ENCODE data around the gene ZNF609.
"Not testable (repeated sequence)": the region's sequence is repeated elsewhere in the genome, so short reads cannot be mapped to it uniquely, and the experiment has no call there.

Gene ZNF609

DNA sequence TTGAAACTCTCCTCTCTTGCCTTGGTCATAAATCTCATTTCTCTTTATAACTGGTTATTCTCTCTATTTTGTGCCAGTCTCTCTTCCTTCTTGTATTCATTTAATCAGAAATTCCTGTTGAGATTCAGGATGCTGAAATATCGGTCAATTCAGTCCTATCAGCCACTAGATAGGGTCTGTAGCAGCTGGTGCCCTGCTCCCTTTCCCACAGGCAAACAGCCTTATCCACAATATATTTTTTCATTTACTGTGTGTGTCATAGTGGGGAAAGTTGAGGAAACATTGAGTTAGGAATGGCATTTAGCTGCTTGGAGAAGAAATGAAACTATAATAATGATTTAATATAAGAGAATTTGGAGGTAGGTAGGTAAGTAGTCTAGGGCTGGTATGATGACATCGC is 168.7 kb downstream of the ZNF609 start:
- DNase-seq, result no peak

- DNase-seq, result peak; percentile 63
Observed at GRCh38 chr15:64630396-64631107, 170.2 kb downstream of the ZNF609 start.

GRCh38 chr15:64632639-64633038 is 172.3 kb downstream of the ZNF609 start:
- not testable (repeated sequence) for DNase-seq

- DNase-seq, result no peak
Observed at GRCh38 chr15:64633332-64633731, 173.0 kb downstream of the ZNF609 start.

DNA sequence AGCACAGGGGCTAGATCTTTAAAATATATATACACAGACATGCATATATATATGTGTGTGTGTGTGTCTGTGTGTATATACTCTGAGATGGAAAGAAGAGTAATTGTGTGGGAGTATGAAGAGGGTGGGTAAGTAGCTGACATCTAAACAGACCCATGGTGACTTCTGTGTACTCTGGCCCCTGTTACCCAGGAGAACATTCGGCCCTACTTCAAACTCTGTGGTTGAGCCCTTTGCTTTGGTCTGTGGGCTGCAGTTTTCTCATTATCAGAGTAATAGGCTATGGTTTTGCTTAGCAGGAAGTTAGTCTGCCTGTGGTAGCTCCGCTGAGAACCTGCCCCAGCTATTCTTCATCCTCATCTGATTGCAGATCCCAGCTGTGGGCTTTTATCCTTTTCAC is 173.6 kb downstream of the ZNF609 start:
- DNase-seq, result peak; percentile 88

GRCh38 chr15:64634576-64635498 is 174.5 kb downstream of the ZNF609 start:
- DNase-seq, result no peak

- DNase-seq, result peak; percentile 65
Observed at GRCh38 chr15:64635499-64636495, 175.4 kb downstream of the ZNF609 start.

DNA sequence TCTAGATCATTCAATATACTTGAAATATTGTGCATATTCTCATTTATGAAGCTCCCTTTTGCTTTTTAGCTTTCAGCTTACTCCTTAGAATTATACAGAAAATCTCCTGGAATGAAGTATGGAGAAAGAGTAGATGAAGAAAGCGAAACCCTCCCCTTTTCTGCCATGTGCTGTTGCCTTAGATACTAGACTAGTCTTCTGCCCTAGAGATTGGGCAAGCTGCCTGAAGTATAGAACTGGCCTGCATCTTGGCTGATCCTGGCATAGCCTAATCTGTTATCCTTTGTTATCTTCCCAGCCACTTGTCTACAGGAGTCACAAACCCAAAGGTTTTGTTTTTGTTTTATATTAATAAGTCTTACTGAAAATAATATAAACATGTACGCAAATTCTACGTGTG is 176.2 kb downstream of the ZNF609 start:
- no peak for DNase-seq

GRCh38 chr15:64637412-64637811 is 177.0 kb downstream of the ZNF609 start:
- no peak for DNase-seq

- DNase-seq, result peak; percentile 57
Observed at GRCh38 chr15:64639744-64640143, 179.4 kb downstream of the ZNF609 start.

DNA sequence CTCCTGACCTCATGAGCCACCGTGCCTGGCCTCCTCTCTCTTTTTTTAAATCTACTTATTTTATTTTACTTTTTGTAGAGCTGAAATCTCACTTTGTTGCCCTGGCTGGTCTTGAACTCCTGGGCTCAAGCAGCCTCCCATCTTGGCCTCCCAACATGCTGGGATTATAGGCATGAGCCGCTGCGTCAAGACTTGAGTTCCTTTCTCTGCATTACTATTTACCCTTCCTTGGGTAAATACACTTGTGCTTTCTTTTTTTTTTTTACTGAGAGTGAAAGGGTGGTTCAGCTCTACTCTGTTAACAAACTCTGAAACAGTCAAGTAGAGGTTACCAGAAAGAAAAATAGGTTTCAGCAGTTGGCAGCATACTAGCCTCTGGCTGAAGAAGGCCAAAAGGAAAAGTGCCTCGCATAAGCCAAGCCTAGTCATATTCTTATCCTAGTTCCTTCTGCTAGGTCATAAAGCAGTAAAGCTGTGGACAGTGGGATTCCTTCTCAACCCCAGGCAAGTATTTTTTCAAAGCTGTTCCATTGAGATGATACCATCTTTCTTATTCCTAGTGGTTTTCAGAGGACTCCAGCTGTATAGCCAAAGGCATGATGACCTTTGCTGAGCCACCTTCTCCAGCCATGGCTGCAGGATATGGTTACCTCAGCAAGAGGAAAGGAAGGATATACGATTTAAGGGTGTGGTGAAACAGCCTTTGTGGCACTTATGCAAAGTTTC is 179.9 kb downstream of the ZNF609 start:
- no peak for DNase-seq

DNA sequence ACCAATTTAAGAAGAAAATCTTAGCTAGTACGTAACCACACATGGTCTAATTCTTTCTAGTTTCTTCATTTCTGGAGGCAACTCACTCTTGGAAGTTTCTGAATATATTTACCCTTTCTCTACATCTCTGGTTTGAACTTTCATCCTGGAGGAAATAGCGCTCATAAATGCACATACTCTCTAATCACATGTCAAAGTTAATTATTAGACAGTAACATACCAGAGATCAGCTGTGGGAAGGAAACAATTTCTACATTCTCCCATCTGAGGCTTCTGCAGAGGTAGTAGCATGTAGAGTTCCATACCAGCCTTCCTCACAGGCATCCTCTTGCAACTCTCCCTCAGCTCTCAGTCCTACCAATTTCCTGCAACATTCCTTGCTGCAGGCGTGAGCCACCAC is 182.5 kb downstream of the ZNF609 start:
- DNase-seq, result no peak

GRCh38 chr15:64643685-64644084 is 183.3 kb downstream of the ZNF609 start:
- DNase-seq, result no peak

DNA sequence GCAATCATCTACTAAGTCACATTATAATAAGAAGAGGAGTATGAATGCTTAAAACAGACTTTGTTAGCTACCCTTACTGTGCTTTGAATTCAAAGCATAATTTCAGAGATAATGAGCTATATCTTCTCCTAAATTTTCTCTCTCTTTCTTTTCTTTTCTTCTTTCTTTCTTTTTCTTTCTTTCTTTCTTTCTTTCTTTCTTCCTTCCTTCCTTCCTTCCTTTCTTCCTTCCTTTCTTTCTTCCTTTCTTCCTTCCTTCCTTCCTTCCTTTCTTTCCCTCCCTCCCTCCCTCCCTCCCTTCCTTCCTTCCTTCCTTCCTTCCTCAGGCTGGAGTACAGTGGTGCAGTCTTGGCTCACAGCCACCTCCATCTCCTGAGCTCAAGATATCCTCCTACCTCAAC is 184.4 kb downstream of the ZNF609 start:
- DNase-seq, result not testable (repeated sequence)

DNA sequence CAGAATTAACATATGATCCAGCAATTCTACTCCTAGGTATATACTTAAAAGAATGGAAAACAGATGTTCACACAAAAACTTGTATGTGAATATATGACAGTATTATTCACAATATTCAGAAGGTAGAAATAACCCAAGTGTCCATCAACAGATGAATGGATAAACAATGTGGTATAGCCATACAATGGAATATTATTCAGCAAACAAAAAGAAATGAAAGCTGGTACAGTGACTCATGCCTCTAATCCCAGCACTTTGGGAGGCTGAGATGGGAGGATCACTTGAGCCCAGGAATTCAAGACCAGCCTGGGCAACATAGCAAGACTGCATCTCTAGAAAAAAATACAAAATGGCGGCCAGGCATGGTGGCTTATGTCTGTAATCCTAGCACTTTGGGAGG is 185.6 kb downstream of the ZNF609 start:
- no peak for DNase-seq

- DNase-seq, result no peak
Observed at GRCh38 chr15:64647367-64647766, 187.0 kb downstream of the ZNF609 start.

- no peak for DNase-seq
Observed at GRCh38 chr15:64650552-64650951, 190.2 kb downstream of the ZNF609 start.

GRCh38 chr15:64651601-64652191 is 191.3 kb downstream of the ZNF609 start:
- no peak for DNase-seq

GRCh38 chr15:64653757-64654156 is 193.4 kb downstream of the ZNF609 start:
- peak; percentile 46 for DNase-seq

DNA sequence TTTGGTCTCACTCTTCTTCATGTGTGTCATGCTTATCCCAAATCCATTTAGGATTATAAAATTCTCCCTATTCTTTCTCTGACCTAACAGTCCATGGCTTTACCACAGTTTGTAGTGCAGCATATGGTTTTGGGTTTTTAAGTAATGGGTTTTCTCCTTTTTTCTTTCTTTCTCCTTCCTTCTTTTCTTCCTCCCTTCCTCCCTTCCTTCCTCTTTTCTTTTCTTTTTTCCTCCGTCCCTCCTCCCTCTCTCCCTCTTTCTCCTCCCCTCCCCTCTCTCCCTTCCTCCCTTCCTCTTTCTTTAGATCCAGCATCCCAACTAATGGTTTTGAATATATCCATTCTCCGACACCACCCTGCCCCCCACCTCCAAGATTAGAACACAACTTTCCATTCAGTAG is 196.1 kb downstream of the ZNF609 start:
- no peak for DNase-seq

GRCh38 chr15:64665179-64665578 is 204.8 kb downstream of the ZNF609 start:
- DNase-seq, result no peak

DNA sequence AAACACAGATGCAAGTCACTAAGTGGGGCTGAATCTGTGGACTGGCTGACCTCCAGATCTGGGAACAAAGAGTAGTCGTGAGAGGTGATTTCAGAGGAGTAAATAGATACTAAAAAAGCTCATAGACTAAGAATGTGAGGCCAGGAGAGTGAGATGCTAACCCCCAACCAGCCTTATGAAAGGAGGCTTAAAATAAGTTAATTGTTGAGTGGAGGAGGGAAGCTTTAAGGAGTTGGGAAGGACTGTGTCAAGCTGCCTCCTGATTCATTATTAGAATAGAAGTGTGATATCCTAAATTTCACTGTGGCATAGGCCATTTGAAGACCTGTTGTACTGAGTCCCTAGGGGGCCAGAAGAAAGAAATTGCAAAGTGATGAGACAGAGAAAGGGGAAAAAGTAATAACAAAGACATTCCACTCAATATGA is 207.4 kb downstream of the ZNF609 start:
- DNase-seq, result no peak

Measured in OCI-M1 (cell line).